ENCODE data around the gene NTM.

Gene NTM

GRCh38 chr11:132284048-132284447 is 913.6 kb downstream of the NTM start:
- H3K27ac ChIP-seq (ENCODE audit: low read length): no peak overlapping the region
- H3K27me3 ChIP-seq (ENCODE audit: insufficient read depth, low read length): no peaks in the 10 kb centered on the region
- H3K36me3 ChIP-seq (ENCODE audit: insufficient read depth, low read depth, low read length): no peaks in the 10 kb centered on the region
- no peak overlapping the region for H3K9ac ChIP-seq (ENCODE audit: low read depth, low read length)
- H3K4me3 ChIP-seq (ENCODE audit: low read length): no peak overlapping the region
- no peaks in the 10 kb centered on the region for H3K9me3 ChIP-seq (ENCODE audit: insufficient read depth, low read depth, low read length)
- peaks cover 6% of the 10 kb centered on the region; the same call in 1 of the 2 replicates for H3K4me1 ChIP-seq (ENCODE audit: insufficient read depth, low read length)

DNA sequence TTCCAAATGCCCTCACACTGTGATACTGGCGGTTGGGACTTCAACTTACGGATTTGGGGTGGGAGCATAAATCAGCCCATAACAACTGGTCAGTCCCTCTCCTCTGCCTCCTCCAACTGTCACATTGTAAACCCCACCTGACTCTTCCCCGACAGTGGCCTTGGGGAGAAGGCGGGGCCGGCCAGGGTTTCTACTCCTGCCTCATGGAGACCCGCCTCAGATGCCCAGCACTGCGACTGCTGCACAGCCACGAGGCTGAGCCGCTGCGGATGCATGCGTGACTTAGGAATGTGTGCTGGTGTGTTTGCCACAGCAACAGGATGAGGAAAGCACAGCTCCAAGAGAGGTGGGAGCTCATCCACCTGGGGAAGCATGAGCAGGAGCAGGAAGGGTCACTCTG is 914.2 kb downstream of the NTM start:
- H3K27ac ChIP-seq (ENCODE audit: low read length): no peak overlapping the region
- H3K4me1 ChIP-seq (ENCODE audit: insufficient read depth, low read length): peaks cover 6% of the 10 kb centered on the region; the same call in 1 of the 2 replicates
- no peak overlapping the region for H3K4me3 ChIP-seq (ENCODE audit: low read length)
- H3K9me3 ChIP-seq (ENCODE audit: insufficient read depth, low read depth, low read length): no peaks in the 10 kb centered on the region
- H3K9ac ChIP-seq (ENCODE audit: low read depth, low read length): no peak overlapping the region
- H3K36me3 ChIP-seq (ENCODE audit: insufficient read depth, low read depth, low read length): no peaks in the 10 kb centered on the region
- no peaks in the 10 kb centered on the region for H3K27me3 ChIP-seq (ENCODE audit: insufficient read depth, low read length)

GRCh38 chr11:132285631-132286030 is 915.2 kb downstream of the NTM start:
- H3K9ac ChIP-seq (ENCODE audit: low read depth, low read length): no peak overlapping the region
- no peak overlapping the region for H3K27ac ChIP-seq (ENCODE audit: low read length)
- H3K9me3 ChIP-seq (ENCODE audit: insufficient read depth, low read depth, low read length): no peaks in the 10 kb centered on the region
- H3K4me3 ChIP-seq (ENCODE audit: low read length): no peak overlapping the region
- H3K4me1 ChIP-seq (ENCODE audit: insufficient read depth, low read length): peaks cover 6% of the 10 kb centered on the region; the same call in 1 of the 2 replicates
- no peaks in the 10 kb centered on the region for H3K36me3 ChIP-seq (ENCODE audit: insufficient read depth, low read depth, low read length)
- H3K27me3 ChIP-seq (ENCODE audit: insufficient read depth, low read length): no peaks in the 10 kb centered on the region

- Histone ChIP-seq H3K4me3 (ENCODE audit: low read length) (no peak overlapping the region), H3K4me1 (ENCODE audit: insufficient read depth, low read length) (peaks cover 6% of the 10 kb centered on the region; the same call in 1 of the 2 replicates), H3K36me3 (ENCODE audit: insufficient read depth, low read depth, low read length) (no peaks in the 10 kb centered on the region), H3K9ac (ENCODE audit: low read depth, low read length) (no peak overlapping the region), H3K27me3 (ENCODE audit: insufficient read depth, low read length) (no peaks in the 10 kb centered on the region), H3K9me3 (ENCODE audit: insufficient read depth, low read depth, low read length) (no peaks in the 10 kb centered on the region), H3K27ac (ENCODE audit: low read length) (no peak overlapping the region)
Observed at GRCh38 chr11:132286106-132286505, 915.7 kb downstream of the NTM start.

DNA sequence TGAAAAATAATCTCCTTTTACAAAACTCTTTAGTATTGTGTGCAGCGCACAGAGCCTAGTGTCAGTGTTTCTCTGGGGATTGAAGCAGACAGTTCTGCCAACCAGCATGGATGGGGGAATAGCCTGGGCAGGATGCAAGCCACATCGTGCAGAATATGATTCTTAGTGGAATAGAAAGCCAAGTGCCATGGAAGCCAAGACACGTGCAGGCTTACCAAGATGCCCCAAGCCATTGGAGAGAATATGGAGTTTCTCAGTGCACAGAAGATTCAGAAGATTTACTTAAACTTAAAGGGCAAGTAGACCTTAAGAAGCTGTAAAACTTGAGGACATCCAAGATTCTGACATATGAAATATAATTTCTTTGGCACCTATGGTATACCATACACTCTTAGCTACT is 917.6 kb downstream of the NTM start:
- Histone ChIP-seq H3K9ac (ENCODE audit: low read depth, low read length) (no peak overlapping the region), H3K9me3 (ENCODE audit: insufficient read depth, low read depth, low read length) (no peaks in the 10 kb centered on the region), H3K36me3 (ENCODE audit: insufficient read depth, low read depth, low read length) (no peaks in the 10 kb centered on the region), H3K4me3 (ENCODE audit: low read length) (no peak overlapping the region), H3K27ac (ENCODE audit: low read length) (no peak overlapping the region), H3K27me3 (ENCODE audit: insufficient read depth, low read length) (no peaks in the 10 kb centered on the region), H3K4me1 (ENCODE audit: insufficient read depth, low read length) (peaks cover 6% of the 10 kb centered on the region; the same call in 1 of the 2 replicates)

- Histone ChIP-seq H3K4me1 (ENCODE audit: insufficient read depth, low read length) (no peaks in the 10 kb centered on the region), H3K4me3 (ENCODE audit: low read length) (no peak overlapping the region), H3K36me3 (ENCODE audit: insufficient read depth, low read depth, low read length) (no peaks in the 10 kb centered on the region), H3K27me3 (ENCODE audit: insufficient read depth, low read length) (no peaks in the 10 kb centered on the region), H3K9me3 (ENCODE audit: insufficient read depth, low read depth, low read length) (no peaks in the 10 kb centered on the region), H3K27ac (ENCODE audit: low read length) (no peak overlapping the region), H3K9ac (ENCODE audit: low read depth, low read length) (no peak overlapping the region)
Observed at GRCh38 chr11:132289590-132290256, 919.3 kb downstream of the NTM start.

DNA sequence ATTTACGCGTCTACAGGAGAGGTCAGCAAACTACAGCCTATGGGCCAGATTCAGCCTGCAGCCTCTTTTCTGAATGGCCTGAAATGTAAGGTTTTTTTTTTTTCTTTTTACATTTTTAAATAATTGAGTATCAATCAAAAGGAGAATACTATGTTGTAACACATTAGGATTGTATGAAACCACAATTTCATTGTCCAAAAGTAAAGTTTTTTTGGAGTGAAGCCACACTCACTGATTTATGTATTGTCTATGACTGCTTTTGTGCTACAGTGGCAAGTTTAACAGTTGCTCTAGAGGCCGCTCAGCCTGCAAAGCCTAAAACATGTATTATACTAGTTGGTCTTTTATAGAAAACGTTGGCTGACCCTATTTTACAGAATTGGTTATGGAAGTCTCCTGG is 923.2 kb downstream of the NTM start:
- no peaks in the 10 kb centered on the region for H3K9me3 ChIP-seq (ENCODE audit: insufficient read depth, low read depth, low read length)
- H3K27me3 ChIP-seq (ENCODE audit: insufficient read depth, low read length): no peaks in the 10 kb centered on the region
- H3K4me3 ChIP-seq (ENCODE audit: low read length): no peak overlapping the region
- H3K4me1 ChIP-seq (ENCODE audit: insufficient read depth, low read length): no peaks in the 10 kb centered on the region
- H3K9ac ChIP-seq (ENCODE audit: low read depth, low read length): no peak overlapping the region
- H3K36me3 ChIP-seq (ENCODE audit: insufficient read depth, low read depth, low read length): no peaks in the 10 kb centered on the region
- H3K27ac ChIP-seq (ENCODE audit: low read length): no peak overlapping the region

DNA sequence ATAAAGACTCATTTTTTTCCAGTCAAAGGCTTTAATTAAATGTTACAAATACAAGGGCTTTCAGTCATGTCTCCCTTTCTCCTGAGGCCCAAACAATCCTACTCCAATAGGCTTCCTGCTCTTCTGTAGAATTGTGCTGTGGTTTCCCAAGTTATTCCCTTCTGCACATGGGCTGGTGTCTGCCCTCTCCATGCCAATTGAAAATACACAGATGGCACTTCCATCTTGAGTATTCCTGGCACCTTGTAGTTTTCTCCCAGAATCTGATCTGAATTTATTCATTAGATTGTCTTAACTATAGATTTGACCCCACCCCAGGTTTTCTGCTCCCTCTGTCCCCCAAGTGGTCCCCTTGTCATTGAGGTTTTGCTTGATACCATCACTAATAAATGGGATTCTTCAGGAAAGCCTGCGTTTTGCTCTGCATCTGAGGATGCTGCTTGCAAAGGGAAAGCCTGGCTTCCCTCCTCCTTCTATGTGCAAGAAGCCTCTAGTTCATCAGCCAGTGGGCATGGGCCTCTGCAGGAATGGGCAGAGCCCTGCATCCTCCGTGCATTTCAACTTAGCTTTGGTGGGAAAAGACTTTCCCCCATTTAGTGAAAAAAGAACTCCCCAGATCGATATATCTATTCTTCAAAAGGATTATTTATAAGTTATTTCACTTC is 926.7 kb downstream of the NTM start:
- Histone ChIP-seq H3K27ac (ENCODE audit: low read length) (no peak overlapping the region), H3K4me1 (ENCODE audit: insufficient read depth, low read length) (no peaks in the 10 kb centered on the region), H3K4me3 (ENCODE audit: low read length) (no peak overlapping the region), H3K27me3 (ENCODE audit: insufficient read depth, low read length) (no peaks in the 10 kb centered on the region), H3K9ac (ENCODE audit: low read depth, low read length) (no peak overlapping the region), H3K36me3 (ENCODE audit: insufficient read depth, low read depth, low read length) (no peaks in the 10 kb centered on the region), H3K9me3 (ENCODE audit: insufficient read depth, low read depth, low read length) (no peaks in the 10 kb centered on the region)

GRCh38 chr11:132298357-132298756 is 927.9 kb downstream of the NTM start:
- H3K9ac ChIP-seq (ENCODE audit: low read depth, low read length): no peak overlapping the region

GRCh38 chr11:132300283-132300682 is 929.9 kb downstream of the NTM start:
- Histone ChIP-seq H3K27me3 (ENCODE audit: insufficient read depth, low read length) (no peaks in the 10 kb centered on the region), H3K9me3 (ENCODE audit: insufficient read depth, low read depth, low read length) (no peaks in the 10 kb centered on the region), H3K27ac (ENCODE audit: low read length) (no peak overlapping the region), H3K4me3 (ENCODE audit: low read length) (no peak overlapping the region), H3K9ac (ENCODE audit: low read depth, low read length) (no peak overlapping the region), H3K4me1 (ENCODE audit: insufficient read depth, low read length) (no peaks in the 10 kb centered on the region), H3K36me3 (ENCODE audit: insufficient read depth, low read depth, low read length) (no peaks in the 10 kb centered on the region)

More at GRCh38 chr11:132298357-132298756, 927.9 kb downstream of the NTM start:
- no peaks in the 10 kb centered on the region for H3K36me3 ChIP-seq (ENCODE audit: insufficient read depth, low read depth, low read length)
- H3K9me3 ChIP-seq (ENCODE audit: insufficient read depth, low read depth, low read length): no peaks in the 10 kb centered on the region
- H3K27me3 ChIP-seq (ENCODE audit: insufficient read depth, low read length): no peaks in the 10 kb centered on the region
- no peak overlapping the region for H3K4me3 ChIP-seq (ENCODE audit: low read length)
- no peaks in the 10 kb centered on the region for H3K4me1 ChIP-seq (ENCODE audit: insufficient read depth, low read length)
- no peak overlapping the region for H3K27ac ChIP-seq (ENCODE audit: low read length)

DNA sequence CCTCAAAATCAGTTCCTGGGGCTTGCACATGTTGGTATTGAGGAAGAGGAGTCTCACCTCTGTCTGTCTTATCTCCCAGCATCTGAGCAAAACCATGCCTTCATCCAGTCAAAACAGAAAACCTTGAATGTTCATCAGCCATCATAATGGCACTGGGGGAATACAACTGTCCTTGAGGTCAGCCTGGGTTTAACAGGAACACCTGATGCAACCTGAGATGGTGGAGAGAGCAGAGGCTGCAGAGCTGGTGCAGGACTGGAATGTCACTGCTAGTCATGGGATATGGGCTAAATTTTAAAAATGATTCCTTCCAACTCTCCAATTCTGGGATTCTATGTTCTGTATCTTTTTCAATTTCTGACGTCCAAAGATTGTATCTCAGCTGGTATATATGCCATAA is 931.0 kb downstream of the NTM start:
- H3K9ac ChIP-seq (ENCODE audit: low read depth, low read length): no peak overlapping the region
- no peaks in the 10 kb centered on the region for H3K27me3 ChIP-seq (ENCODE audit: insufficient read depth, low read length)
- no peak overlapping the region for H3K4me3 ChIP-seq (ENCODE audit: low read length)
- no peaks in the 10 kb centered on the region for H3K4me1 ChIP-seq (ENCODE audit: insufficient read depth, low read length)
- no peak overlapping the region for H3K27ac ChIP-seq (ENCODE audit: low read length)
- H3K36me3 ChIP-seq (ENCODE audit: insufficient read depth, low read depth, low read length): no peaks in the 10 kb centered on the region
- no peaks in the 10 kb centered on the region for H3K9me3 ChIP-seq (ENCODE audit: insufficient read depth, low read depth, low read length)

DNA sequence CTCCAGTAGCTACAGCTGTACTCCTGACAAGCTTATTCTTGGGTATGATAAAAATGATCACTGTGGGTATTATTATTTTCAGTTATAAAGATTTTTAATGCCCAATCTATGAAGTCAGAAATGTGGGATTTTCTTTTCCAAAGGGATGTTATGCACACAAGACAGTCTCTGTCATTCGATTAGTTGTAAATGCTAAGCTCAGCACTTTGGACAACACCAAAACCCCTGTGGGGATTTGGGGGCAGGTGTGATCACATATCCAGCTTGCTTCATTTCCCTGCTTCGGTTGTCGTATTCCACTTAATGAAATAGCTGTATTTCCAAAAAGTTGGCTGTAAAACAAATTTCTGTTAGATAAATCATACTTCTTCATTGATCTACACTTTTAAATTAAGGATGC is 931.5 kb downstream of the NTM start:
- H3K4me3 ChIP-seq (ENCODE audit: low read length): no peak overlapping the region
- no peak overlapping the region for H3K27ac ChIP-seq (ENCODE audit: low read length)
- no peaks in the 10 kb centered on the region for H3K9me3 ChIP-seq (ENCODE audit: insufficient read depth, low read depth, low read length)
- no peaks in the 10 kb centered on the region for H3K36me3 ChIP-seq (ENCODE audit: insufficient read depth, low read depth, low read length)
- no peaks in the 10 kb centered on the region for H3K4me1 ChIP-seq (ENCODE audit: insufficient read depth, low read length)
- H3K27me3 ChIP-seq (ENCODE audit: insufficient read depth, low read length): no peaks in the 10 kb centered on the region
- H3K9ac ChIP-seq (ENCODE audit: low read depth, low read length): no peak overlapping the region

All from iPS-20b (cell line).